Activated CD4-positive, alpha-beta T cell treated with anti-CD3 and anti-CD28 coated beads for 36 hours (primary cell): ENCODE measurements around the gene NECTIN2. TPM values are rescaled to one million over a fixed set of nuclear protein-coding genes. Genes with fewer than 3 reads are reported as not detected.
"Not testable (repeated sequence)": the region's sequence is repeated elsewhere in the genome, so short reads cannot be mapped to it uniquely, and the experiment has no call there.

Experiments used
- ATAC-seq: fragments of 200-7000 bp; cut with Tn5 transposase; one replicate; pipeline ENCODE4 v1.10.0; 2021; ENCODE audit warnings: mild to moderate bottlenecking, moderate library complexity
- CTCF ChIA-PET: fragments of 350-600 bp; sonication (Branson Sonifier 250); formaldehyde crosslinking; loops from one replicate; lab custom pipeline; 2021; ENCODE audit warnings: antibody characterized with exemption; lab: Charles Lee
- POLR2A ChIA-PET: fragments of 350-600 bp; sonication (Branson Sonifier 250); formaldehyde crosslinking; loops from one replicate; lab custom pipeline; 2021; ENCODE audit warnings: antibody characterized with exemption, inconsistent platforms; lab: Charles Lee
- DNase-seq: peaks from one replicate; pipeline ENCODE4 v3.0.0-alpha.2; 2020
- H3K27ac Mint-ChIP-seq: one replicate; pipeline ENCODE4 v1.8.0; 2021; ENCODE audit warnings: mixed read lengths
- H3K27me3 Mint-ChIP-seq: one replicate; pipeline ENCODE4 v1.8.0; 2021; ENCODE audit warnings: mixed read lengths
- H3K36me3 Mint-ChIP-seq: one replicate; pipeline ENCODE4 v1.8.0; 2021; ENCODE audit warnings: low read depth, mixed read lengths
- H3K4me1 Mint-ChIP-seq: one replicate; pipeline ENCODE4 v1.8.0; 2021; ENCODE audit warnings: mixed read lengths
- H3K4me3 Mint-ChIP-seq: one replicate; pipeline ENCODE4 v1.8.0; 2021; ENCODE audit warnings: mild to moderate bottlenecking, moderate library complexity, mixed read lengths
- H3K9me3 Mint-ChIP-seq: one replicate; pipeline ENCODE4 v1.8.0; 2021; ENCODE audit warnings: low read depth, mixed read lengths
- intact Hi-C, 2 experiments: fragments of 100-400 bp; cut with DNase I in 1 of 2; cut with micrococcal nuclease in 1 of 2; formaldehyde crosslinking; loops; one replicate each; pipeline versions ENCODE4 v1.14.2 to v1.15.1; 2022 to 2024; cut with DNase I, micrococcal nuclease
- total RNA-seq, 2 experiments: library from RNA; stranded (reverse); gene quantifications; one replicate each; pipeline ENCODE4 v1.2.3, GENCODE V29; 2021

NECTIN2 gene
- total RNA-seq, 2 experiments from 2014 or later: 0.80 to 0.93 TPM

DNA sequence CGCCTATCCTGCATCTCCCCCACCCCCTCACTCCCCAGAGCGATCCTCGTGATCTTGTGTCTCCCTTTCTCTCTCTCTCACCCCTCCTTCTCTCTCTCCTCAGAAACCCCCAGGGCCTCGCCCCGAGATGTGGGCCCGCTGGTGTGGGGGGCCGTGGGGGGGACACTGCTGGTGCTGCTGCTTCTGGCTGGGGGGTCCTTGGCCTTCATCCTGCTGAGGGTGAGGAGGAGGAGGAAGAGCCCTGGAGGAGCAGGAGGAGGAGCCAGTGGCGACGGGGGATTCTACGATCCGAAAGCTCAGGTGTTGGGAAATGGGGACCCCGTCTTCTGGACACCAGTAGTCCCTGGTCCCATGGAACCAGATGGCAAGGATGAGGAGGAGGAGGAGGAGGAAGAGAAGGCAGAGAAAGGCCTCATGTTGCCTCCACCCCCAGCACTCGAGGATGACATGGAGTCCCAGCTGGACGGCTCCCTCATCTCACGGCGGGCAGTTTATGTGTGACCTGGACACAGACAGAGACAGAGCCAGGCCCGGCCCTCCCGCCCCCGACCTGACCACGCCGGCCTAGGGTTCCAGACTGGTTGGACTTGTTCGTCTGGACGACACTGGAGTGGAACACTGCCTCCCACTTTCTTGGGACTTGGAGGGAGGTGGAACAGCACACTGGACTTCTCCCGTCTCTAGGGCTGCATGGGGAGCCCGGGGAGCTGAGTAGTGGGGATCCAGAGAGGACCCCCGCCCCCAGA, 32.2 kb downstream of the NECTIN2 start:
- intact Hi-C loops: no loop called here
- POLR2A ChIA-PET: no interaction called here

DNA sequence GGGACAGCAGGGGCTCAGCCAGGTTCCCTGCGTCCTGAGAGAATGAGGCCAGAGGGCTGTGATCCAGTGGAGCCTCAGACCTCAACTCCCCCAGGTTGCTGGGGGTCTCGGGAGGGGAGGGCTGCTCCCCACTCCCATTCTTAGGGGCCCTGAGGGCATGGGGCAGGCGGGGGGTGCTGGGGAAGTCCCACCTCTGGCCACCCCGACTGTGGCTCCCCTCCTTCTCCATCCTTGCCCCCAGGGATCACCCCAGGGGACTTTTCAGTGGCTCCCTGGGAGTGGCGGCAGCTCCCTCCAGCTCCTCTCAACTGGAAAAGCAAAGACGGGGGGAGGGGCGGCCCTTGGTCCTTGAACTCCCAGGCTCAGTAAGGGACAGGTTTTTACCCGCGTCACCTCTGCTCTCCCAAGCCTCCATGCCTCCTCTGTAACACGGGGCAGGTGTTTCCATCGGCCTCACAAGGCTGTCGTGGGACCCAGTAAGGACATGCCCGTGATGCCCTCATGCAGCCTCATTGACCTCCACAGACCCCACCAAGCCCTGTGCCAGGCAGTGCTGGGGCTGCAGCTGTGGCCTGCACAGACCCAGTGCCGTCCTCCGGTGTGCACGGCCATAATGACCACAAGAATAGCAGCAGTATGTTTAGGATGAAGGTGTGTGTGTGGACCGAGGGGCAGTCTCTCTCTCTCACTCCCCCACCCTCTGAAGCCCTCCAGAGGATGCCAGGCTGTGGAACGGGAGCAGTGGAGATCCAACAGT, 33.4 kb downstream of the NECTIN2 start:
- ATAC-seq: no peak
- ChIA-PET CTCF (interaction anchor here (0.6 kb wide), 1 partner anchor 10 kb away, joined by 3 read pairs; no protein-coding TSS in a partner anchor), POLR2A (no interaction called here)
- H3K4me1 Mint-ChIP-seq: peaks cover 5% of the 10 kb centered on the region
- no peak overlapping the region for H3K4me3 Mint-ChIP-seq
- no peaks in the 10 kb centered on the region for H3K27me3 Mint-ChIP-seq
- no peaks in the 10 kb centered on the region for H3K9me3 Mint-ChIP-seq
- intact Hi-C loops: no loop called here
- H3K27ac Mint-ChIP-seq: no peak overlapping the region
- DNase-seq: no peak
- no peaks in the 10 kb centered on the region for H3K36me3 Mint-ChIP-seq

More for the DNA sequence above, 32.2 kb downstream of the NECTIN2 start:
- no peaks in the 10 kb centered on the region for H3K27me3 Mint-ChIP-seq
- no peaks in the 10 kb centered on the region for H3K36me3 Mint-ChIP-seq
- peaks cover 5% of the 10 kb centered on the region for H3K4me1 Mint-ChIP-seq
- H3K27ac Mint-ChIP-seq: no peak overlapping the region
- ATAC-seq (no peak), DNase-seq (no peak)
- CTCF ChIA-PET: no interaction called here
- no peaks in the 10 kb centered on the region for H3K9me3 Mint-ChIP-seq
- H3K4me3 Mint-ChIP-seq: no peak overlapping the region

DNA sequence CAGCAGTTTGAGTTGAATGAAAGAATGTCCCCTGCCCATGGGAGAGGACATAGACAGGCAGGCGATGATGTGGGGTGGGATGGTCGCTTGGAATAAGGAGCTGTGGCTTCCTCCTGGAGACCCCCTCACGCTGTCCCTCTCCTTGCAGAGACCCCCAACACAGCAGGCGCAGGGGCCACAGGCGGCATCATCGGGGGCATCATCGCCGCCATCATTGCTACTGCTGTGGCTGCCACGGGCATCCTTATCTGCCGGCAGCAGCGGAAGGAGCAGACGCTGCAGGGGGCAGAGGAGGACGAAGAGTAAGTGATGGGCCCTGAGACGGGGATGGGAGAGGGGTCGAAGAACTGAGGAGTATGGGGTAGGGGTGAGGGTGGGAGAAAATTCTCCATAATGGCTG, 36.0 kb downstream of the NECTIN2 start:
- ChIA-PET POLR2A (no interaction called here), CTCF (interaction anchor here (0.6 to 1.3 kb wide), 2 partner anchors 17 to 112 kb away, joined by 3 to 4 read pairs; no protein-coding TSS in a partner anchor)
- ATAC-seq (no peak), DNase-seq (no peak)
- Mint-ChIP-seq H3K27ac (no peak overlapping the region), H3K9me3 (no peaks in the 10 kb centered on the region), H3K27me3 (no peaks in the 10 kb centered on the region), H3K36me3 (no peaks in the 10 kb centered on the region), H3K4me3 (no peak overlapping the region), H3K4me1 (peaks cover 4% of the 10 kb centered on the region)
- intact Hi-C loops: no loop called here

DNA sequence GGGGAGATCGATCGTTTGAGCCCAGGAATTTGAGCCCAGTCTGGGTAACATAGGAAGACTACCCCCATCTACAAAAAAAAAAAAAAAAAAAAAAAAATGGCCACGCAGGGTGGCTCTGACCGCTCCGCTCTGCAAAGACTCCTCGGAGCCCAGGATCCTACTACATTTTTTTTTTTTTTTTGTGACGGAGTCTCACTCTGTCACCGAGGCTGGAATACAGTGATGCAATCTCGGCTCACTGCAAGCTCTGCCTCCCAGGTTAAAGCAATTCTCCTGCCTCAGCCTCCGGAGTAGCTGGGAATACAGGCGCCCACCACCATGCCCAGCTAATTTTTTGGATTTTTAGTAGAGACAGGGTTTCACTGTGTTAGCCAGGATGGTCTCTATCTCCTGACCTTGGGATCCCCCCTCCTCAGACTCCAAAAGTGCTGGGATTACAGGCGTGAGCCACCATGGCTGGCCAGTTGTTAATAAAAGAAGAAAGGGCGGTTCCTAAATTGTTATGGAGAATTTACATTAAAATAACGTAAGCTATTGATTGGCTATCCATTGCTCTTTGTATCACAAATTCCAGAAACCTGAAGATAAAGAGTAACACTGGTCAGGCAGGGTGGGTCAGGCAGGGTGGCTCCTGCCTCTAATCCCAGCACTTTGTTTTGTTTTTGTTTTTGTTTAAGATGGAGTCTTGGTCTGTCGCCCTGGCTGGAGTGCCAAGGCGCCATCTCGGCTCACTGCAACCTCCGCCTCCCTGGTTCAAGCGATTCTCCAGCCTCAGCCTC, 36.7 kb downstream of the NECTIN2 start:
- H3K36me3 Mint-ChIP-seq, H3K4me3 Mint-ChIP-seq, H3K27me3 Mint-ChIP-seq, intact Hi-C loops, H3K4me1 Mint-ChIP-seq, ATAC-seq, H3K9me3 Mint-ChIP-seq, DNase-seq, POLR2A ChIA-PET, H3K27ac Mint-ChIP-seq: not testable (repeated sequence)
- CTCF ChIA-PET: interaction anchor here (0.6 to 1.5 kb wide), 4 partner anchors 16 to 1878 kb away, joined by 3 to 4 read pairs (median 3); no protein-coding TSS in a partner anchor

DNA sequence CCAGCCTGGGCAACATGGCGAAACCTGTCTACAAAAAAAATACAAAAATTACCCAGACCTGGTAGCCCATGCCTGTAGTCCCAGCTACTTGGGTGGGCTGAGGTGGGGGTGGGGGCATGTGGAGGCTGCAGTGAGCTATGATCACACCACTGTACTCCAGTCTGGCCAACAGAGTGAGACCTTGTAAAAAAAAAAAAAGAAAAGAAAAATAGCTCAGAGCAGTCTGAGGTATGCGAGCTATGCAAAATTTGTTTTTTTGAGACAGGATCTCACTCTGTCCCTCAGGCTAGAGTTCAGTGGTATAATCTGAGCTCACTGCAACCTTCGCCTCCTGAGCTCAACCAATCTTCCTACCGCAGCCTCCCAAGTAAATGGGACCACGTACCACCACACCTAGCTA, 37.8 kb downstream of the NECTIN2 start:
- no peak overlapping the region for H3K4me3 Mint-ChIP-seq
- no peak overlapping the region for H3K27ac Mint-ChIP-seq
- POLR2A ChIA-PET: interaction anchor here (0.6 to 0.8 kb wide), 2 partner anchors 113 to 114 kb away, joined by 3 to 9 read pairs; no protein-coding TSS in a partner anchor
- intact Hi-C loops: no loop called here
- DNase-seq (no peak), ATAC-seq (no peak)
- CTCF ChIA-PET: interaction anchor here (1.5 kb wide), 1 partner anchor 70 kb away, joined by 3 read pairs; no protein-coding TSS in a partner anchor
- no peaks in the 10 kb centered on the region for H3K27me3 Mint-ChIP-seq
- H3K36me3 Mint-ChIP-seq: no peaks in the 10 kb centered on the region
- H3K4me1 Mint-ChIP-seq: peaks cover under 1% of the 10 kb centered on the region
- no peaks in the 10 kb centered on the region for H3K9me3 Mint-ChIP-seq

DNA sequence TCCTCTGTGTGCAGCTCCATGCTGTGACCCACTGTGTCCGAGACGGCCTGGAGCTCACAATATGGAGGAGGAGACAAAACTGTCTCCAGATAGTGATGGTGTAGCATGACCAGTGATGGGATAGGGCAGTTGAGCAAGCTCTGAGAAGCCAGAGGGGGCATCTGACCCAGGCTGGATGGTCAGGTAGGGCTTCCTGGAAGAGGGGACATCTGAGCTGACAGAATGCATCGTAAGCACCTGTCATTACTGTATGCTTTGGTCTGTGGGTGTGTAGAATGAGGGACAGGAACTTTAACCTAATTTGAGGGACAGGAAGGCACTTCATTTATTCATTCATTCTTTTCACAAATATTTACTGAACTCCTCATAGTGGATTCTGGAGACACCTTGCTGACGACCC, 38.5 kb downstream of the NECTIN2 start:
- intact Hi-C loops: no loop called here
- DNase-seq (no peak), ATAC-seq (no peak)
- CTCF ChIA-PET: interaction anchor here (1.5 kb wide), 1 partner anchor 69 kb away, joined by 3 read pairs; no protein-coding TSS in a partner anchor
- H3K27me3 Mint-ChIP-seq: no peaks in the 10 kb centered on the region
- peaks cover 3% of the 10 kb centered on the region for H3K4me1 Mint-ChIP-seq
- H3K4me3 Mint-ChIP-seq: no peak overlapping the region
- H3K27ac Mint-ChIP-seq: no peak overlapping the region
- H3K36me3 Mint-ChIP-seq: no peaks in the 10 kb centered on the region
- no peaks in the 10 kb centered on the region for H3K9me3 Mint-ChIP-seq
- POLR2A ChIA-PET: interaction anchor here (0.8 kb wide), 1 partner anchor 114 kb away, joined by 9 read pairs; no protein-coding TSS in a partner anchor

DNA sequence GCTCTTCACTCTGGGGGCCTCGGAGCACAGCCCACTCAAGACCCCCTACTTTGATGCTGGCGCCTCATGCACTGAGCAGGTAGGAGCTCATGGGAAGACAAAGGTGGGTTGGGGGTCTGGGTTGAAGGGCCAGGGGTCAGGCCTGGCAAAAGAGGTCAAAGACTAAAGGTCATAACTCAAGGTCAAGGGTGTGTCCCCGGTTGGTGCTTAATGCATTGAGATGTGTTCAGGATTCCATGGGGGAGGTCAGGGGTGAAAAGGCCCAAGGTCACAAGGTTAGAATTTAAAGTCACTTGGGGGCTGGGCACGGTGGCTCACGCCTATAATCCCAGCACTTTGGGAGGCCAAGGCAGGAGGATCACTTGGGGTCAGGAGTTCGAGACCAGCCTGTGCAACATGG, 40.0 kb downstream of the NECTIN2 start:
- Mint-ChIP-seq H3K36me3 (no peaks in the 10 kb centered on the region), H3K4me3 (no peak overlapping the region), H3K27ac (no peak overlapping the region), H3K27me3 (no peaks in the 10 kb centered on the region), H3K4me1 (peaks cover 6% of the 10 kb centered on the region), H3K9me3 (no peaks in the 10 kb centered on the region)
- ChIA-PET POLR2A (no interaction called here), CTCF (interaction anchor here (0.7 to 1.2 kb wide), 2 partner anchors 9 to 162 kb away, joined by 3 read pairs; no protein-coding TSS in a partner anchor)
- no peak for DNase-seq
- intact Hi-C loops: no loop called here
- no peak for ATAC-seq

DNA sequence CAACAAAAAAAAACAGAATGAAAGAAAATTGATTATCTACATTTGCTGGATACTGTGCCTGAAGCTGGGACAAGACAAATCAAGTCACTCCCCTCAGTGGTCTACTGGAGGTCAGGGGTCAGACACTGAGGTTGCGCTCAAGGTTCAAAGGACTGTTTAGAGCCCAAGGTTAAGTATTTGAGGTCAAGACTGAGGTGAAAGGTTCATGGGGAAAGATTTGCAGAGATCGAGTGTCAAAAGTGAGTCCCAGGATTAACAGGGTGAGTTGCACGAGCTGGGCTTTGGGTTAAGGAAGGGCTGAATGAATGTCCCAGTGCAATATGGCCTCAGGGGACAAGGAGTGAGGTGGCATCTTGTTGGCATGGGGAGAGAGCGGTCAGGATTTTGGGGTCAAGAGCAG, 41.6 kb downstream of the NECTIN2 start:
- DNase-seq (no peak), ATAC-seq (no peak)
- Mint-ChIP-seq H3K36me3 (peaks cover 11% of the 10 kb centered on the region), H3K9me3 (no peaks in the 10 kb centered on the region), H3K4me1 (peaks cover 17% of the 10 kb centered on the region), H3K27me3 (no peaks in the 10 kb centered on the region), H3K27ac (no peak overlapping the region), H3K4me3 (no peak overlapping the region)
- POLR2A ChIA-PET: interaction anchor here (0.7 kb wide), 1 partner anchor 283 kb away, joined by 4 read pairs; no protein-coding TSS in a partner anchor
- intact Hi-C loops: no loop called here
- CTCF ChIA-PET: interaction anchor here (0.8 kb wide), 1 partner anchor 14 kb away, joined by 3 read pairs; no protein-coding TSS in a partner anchor

DNA sequence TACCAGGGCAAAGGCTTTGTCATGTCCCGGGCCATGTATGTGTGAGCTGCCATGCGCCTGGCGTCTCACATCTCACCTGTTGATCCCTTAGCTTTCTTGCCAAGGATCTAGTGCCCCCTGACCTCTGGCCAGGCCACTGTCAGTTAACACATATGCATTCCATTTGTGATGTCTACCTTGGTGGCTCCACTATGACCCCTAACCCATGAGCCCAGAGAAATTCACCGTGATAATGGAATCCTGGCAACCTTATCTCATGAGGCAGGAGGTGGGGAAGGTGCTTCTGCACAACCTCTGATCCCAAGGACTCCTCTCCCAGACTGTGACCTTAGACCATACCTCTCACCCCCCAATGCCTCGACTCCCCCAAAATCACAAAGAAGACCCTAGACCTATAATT, 42.2 kb downstream of the NECTIN2 start:
- Mint-ChIP-seq H3K4me1 (peaks cover 24% of the 10 kb centered on the region), H3K27ac (peak overlapping the region; percentile 27), H3K36me3 (peaks cover 18% of the 10 kb centered on the region)
- ATAC-seq, intact Hi-C loops, H3K4me3 Mint-ChIP-seq, DNase-seq, H3K9me3 Mint-ChIP-seq, H3K27me3 Mint-ChIP-seq, POLR2A ChIA-PET, CTCF ChIA-PET: not testable (repeated sequence)

DNA sequence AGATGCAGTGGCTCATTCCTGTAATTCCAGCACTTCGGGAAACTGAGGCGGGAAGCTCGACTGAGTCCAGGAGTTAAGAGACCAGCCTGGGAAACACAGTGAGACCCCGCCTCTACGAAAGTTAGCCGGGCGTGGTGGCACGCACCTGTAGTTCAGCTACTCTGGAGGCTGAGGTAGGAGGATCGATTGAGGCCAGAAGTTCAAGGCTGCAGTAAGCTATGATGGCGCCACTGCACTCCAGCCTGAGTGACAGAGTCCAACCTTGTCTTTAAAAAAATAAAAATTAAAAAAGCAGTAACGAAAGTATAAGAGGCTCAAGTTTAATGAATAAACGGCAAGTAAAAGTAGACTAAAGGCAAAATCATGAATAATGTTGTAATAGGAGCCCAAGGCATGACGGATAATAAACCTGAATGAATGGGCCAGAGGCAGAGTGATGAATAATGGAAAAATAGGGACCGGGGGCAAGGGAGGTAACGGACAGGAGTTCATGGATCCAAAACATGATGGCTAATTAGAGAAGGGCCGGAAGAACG, 43.8 kb downstream of the NECTIN2 start:
- peaks cover 30% of the 10 kb centered on the region for H3K36me3 Mint-ChIP-seq

More for the DNA sequence above, 43.8 kb downstream of the NECTIN2 start:
- ChIA-PET CTCF (interaction anchor here (0.6 to 1.3 kb wide), 4 partner anchors 11 to 172 kb away, joined by 3 read pairs; no protein-coding TSS in a partner anchor), POLR2A (interaction anchor here (0.5 to 1.6 kb wide), 9 partner anchors 13 to 290 kb away, joined by 3 to 7 read pairs (median 4); partner anchors contain the start of genes APOE, CLASRP, PPP1R37 and TRAPPC6A)
- Mint-ChIP-seq H3K9me3 (no peaks in the 10 kb centered on the region), H3K4me1 (peaks cover 29% of the 10 kb centered on the region), H3K27me3 (no peaks in the 10 kb centered on the region), H3K4me3 (peak overlapping the region; percentile 74), H3K27ac (peak overlapping the region; percentile 96)
- intact Hi-C loops: loop anchor here (1.0 to 5.0 kb wide), 18 partner anchors 25 to 997 kb away; partner anchors contain the start of genes BLOC1S3 (in 2 of the 2), CLASRP (in 2 of the 2), CLPTM1 (in 2 of the 2) and TRAPPC6A (in 2 of the 2)
- DNase-seq: no peak
- ATAC-seq: no peak
